Ishikawa (cell line): ENCODE results near the gene TBATA.

Experiments used
- CEBPB ChIP-seq: IDR thresholded peaks from 2 replicates; pipeline ENCODE4 v1.6.1; 2012
- CREB1 ChIP-seq: IDR thresholded peaks from 2 replicates; pipeline ENCODE4 v1.6.1; 2012; ENCODE audit warnings: low read depth
- EGR1 ChIP-seq: IDR thresholded peaks from 2 replicates; pipeline ENCODE4 v1.6.1; 2012
- EP300 ChIP-seq: IDR thresholded peaks from 2 replicates; pipeline ENCODE4 v1.6.1; 2012; ENCODE audit warnings: borderline replicate concordance
- FOXM1 ChIP-seq: IDR thresholded peaks from 2 replicates; pipeline ENCODE4 v1.6.1; 2012; ENCODE audit warnings: low read depth, borderline replicate concordance
- NFIC ChIP-seq: IDR thresholded peaks from 2 replicates; pipeline ENCODE4 v1.6.1; 2012
- RAD21 ChIP-seq: IDR thresholded peaks from 2 replicates; pipeline ENCODE4 v1.6.1; 2012; ENCODE audit warnings: low read depth
- TAF1 ChIP-seq: IDR thresholded peaks from 2 replicates; pipeline ENCODE4 v1.6.1; 2012; ENCODE audit warnings: low read depth, mild to moderate bottlenecking
- TCF12 ChIP-seq: IDR thresholded peaks from 2 replicates; pipeline ENCODE4 v1.6.1; 2012; ENCODE audit warnings: low read depth
- TEAD4 ChIP-seq: IDR thresholded peaks from 2 replicates; pipeline ENCODE4 v1.6.1; 2012
- YY1 ChIP-seq: IDR thresholded peaks from 2 replicates; pipeline ENCODE4 v1.6.1; 2012; ENCODE audit warnings: low read depth
- ZBTB7A ChIP-seq: IDR thresholded peaks from 2 replicates; pipeline ENCODE4 v1.6.1; 2012; ENCODE audit warnings: low read depth
- TF ChIP-seq, protein P1 (sequence below): IDR thresholded peaks from 2 replicates; pipeline ENCODE4 v1.6.1; 2012
- TF ChIP-seq, protein P2 (sequence below): IDR thresholded peaks from 2 replicates; pipeline ENCODE4 v1.6.1; 2012
- TF ChIP-seq, protein P3 (sequence below): IDR thresholded peaks from 2 replicates; pipeline ENCODE4 v1.6.1; 2012; ENCODE audit warnings: low read depth, mild to moderate bottlenecking

The TBATA gene

DNA sequence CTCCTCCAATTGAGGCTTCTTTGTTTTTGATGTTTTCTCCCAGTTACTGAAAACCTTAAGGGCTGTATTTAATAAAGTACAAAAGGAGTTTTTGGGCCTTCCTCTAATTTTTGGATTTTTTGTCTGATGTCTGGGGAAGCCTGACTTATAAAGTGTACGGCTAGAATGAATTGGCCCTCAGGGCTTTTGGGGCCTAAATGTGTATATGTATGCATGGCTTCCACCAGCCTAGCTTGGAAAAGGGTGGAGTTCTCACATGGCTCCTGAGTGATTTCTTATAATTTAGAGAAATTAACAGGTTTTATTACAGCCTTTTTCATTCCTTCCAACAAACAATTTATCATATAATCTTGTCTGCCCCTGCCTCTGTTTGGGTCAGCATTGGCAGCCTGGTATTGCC, 10.4 kb upstream of the TBATA start:
- TF ChIP-seq, protein P1, sequence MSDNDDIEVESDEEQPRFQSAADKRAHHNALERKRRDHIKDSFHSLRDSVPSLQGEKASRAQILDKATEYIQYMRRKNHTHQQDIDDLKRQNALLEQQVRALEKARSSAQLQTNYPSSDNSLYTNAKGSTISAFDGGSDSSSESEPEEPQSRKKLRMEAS = no peak
- TF ChIP-seq YY1 (no peak), FOXM1 (no peak), CEBPB (no peak), EP300 (no peak), EGR1 (no peak), NFIC (no peak), ZBTB7A (no peak), RAD21 (no peak), CREB1 (no peak), TCF12 (no peak)
- TF ChIP-seq, protein P2, sequence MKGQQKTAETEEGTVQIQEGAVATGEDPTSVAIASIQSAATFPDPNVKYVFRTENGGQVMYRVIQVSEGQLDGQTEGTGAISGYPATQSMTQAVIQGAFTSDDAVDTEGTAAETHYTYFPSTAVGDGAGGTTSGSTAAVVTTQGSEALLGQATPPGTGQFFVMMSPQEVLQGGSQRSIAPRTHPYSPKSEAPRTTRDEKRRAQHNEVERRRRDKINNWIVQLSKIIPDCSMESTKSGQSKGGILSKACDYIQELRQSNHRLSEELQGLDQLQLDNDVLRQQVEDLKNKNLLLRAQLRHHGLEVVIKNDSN = no peak

DNA sequence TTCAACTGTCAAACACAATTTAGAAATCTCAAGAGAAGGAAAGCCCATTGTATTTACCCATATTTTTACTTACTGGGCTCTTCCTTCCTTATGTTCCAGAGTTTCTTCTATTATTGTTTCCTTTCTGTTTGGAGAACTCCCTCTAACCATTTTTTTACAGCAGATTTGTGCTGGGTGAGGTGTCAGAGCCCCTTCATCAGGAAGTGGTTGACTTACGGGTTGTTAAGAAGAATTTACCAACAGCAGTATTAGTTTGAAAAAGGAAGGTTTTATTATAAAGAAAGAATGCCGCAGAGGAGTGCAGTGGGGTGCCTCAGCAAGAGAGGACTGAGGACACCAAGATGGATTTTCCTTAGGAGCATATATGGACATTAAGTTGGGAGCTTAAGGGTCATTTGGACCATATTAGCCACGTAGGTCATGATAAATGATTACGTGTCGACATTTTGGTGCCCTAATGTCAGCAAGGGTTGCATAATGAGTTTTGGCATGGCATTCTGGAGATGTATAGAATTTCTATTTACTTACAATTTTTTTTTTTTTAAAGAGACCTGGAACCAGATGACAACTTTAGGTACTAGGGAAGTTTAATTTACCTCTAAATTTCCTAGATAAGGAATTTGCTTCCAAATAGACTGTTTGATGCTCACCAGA, 6.3 kb upstream of the TBATA start:
- TF ChIP-seq CEBPB (peak; percentile 31; the same call in 1 of the 2 replicates), FOXM1 (no peak)

DNA sequence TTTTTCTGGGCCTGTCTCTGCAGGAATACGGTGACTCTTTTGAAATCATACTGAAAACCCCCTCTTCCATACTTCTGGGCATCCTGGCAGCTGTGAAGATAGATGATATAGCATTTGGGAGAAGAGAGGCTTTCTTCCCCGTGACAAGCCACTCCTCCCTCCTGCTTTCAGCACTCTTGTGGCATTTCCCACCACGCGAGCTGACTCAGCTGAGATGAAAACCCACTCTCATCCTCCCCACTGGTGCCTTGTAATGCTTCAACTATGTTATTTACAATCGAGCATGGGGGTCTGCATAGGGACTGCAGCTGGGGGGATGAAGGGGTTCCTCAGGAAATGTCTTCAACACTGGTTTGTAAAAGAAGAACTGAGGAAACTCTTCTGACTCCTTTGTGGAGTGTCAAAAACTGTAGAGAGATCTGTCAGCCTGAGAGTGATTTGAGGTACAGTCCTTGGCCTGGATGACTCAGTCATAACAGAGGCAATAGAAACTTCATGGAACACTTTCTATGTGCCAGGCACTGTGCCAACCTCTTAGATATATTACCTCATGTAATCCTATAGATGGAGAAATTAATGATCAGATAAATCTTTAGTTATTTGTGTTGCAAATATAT, 1.7 kb upstream of the TBATA start:
- TF ChIP-seq CREB1 (no peak), ZBTB7A (no peak), YY1 (no peak), NFIC (no peak), TAF1 (no peak), EP300 (no peak), TCF12 (no peak)
- TF ChIP-seq, protein P2 = no peak
- TF ChIP-seq, protein P1 = no peak
- TF ChIP-seq, protein P3, sequence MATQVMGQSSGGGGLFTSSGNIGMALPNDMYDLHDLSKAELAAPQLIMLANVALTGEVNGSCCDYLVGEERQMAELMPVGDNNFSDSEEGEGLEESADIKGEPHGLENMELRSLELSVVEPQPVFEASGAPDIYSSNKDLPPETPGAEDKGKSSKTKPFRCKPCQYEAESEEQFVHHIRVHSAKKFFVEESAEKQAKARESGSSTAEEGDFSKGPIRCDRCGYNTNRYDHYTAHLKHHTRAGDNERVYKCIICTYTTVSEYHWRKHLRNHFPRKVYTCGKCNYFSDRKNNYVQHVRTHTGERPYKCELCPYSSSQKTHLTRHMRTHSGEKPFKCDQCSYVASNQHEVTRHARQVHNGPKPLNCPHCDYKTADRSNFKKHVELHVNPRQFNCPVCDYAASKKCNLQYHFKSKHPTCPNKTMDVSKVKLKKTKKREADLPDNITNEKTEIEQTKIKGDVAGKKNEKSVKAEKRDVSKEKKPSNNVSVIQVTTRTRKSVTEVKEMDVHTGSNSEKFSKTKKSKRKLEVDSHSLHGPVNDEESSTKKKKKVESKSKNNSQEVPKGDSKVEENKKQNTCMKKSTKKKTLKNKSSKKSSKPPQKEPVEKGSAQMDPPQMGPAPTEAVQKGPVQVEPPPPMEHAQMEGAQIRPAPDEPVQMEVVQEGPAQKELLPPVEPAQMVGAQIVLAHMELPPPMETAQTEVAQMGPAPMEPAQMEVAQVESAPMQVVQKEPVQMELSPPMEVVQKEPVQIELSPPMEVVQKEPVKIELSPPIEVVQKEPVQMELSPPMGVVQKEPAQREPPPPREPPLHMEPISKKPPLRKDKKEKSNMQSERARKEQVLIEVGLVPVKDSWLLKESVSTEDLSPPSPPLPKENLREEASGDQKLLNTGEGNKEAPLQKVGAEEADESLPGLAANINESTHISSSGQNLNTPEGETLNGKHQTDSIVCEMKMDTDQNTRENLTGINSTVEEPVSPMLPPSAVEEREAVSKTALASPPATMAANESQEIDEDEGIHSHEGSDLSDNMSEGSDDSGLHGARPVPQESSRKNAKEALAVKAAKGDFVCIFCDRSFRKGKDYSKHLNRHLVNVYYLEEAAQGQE = no peak

DNA sequence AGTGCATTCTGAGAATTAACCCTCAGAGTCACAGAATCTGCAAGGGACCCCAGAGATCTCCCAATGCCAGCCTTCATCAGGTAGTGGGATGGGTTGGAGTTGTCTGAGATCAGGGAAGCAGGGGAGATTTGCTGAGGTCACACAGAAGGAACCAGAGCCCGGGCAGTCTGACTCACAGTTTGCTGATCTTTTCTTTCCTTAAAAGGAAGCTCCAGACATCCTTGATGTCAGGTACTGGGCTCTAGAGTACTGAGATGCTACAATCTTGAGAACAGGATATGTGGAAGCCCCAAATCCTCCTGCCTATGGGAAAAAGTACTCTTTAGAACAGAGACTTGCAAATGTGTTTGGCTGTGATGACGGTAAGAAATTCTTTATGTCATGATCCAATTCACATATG, 706 bp downstream of the TBATA start:
- TF ChIP-seq TCF12 = no peak
- TF ChIP-seq TAF1 = no peak
- no peak for TF ChIP-seq EGR1
- TF ChIP-seq, protein P3 = no peak
- no peak for TF ChIP-seq YY1
- TF ChIP-seq, protein P2 = no peak
- no peak for TF ChIP-seq EP300
- no peak for TF ChIP-seq FOXM1
- no peak for TF ChIP-seq TEAD4
- TF ChIP-seq, protein P1 = no peak
- TF ChIP-seq ZBTB7A = no peak

DNA sequence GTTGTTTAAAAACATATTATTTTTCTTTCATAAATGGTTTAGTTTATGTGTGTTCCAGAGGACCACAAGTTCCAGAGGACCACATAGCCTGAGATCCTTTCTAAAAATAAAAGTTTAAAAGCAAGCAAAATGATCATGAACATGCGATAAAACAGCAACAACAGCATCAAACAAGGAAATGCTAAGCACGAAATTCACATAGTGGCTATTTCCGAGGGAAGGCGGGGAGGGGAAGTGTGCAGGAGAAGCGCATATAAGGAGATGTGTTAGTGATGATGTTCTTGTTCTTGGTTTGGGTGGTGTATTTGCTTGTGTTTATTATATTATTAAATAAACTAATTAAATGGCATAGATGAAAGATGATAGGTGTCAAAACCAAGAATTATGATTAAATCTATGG, 1.2 kb downstream of the TBATA start:
- TF ChIP-seq ZBTB7A (no peak), TAF1 (no peak), RAD21 (no peak), CREB1 (no peak), EGR1 (no peak), TEAD4 (no peak), YY1 (no peak), FOXM1 (no peak), CEBPB (no peak), EP300 (no peak), TCF12 (no peak)
- TF ChIP-seq, protein P2 = no peak
- TF ChIP-seq, protein P1 = no peak
- TF ChIP-seq, protein P3 = no peak
